Measurements from ENCODE around the gene CPN2.

- TF ChIP-seq GATA2 (IDR thresholded peaks at IDR 0.05; ENCODE audit: low read depth, low read length) (no peak), GATA3 (IDR thresholded peaks at IDR 0.05; ENCODE audit: low read depth, low read length) (no peak)
These were observed 52.5 kb downstream of the CPN2 start for GRCh38 chr3:194298331-194299227.
